Endothelial cell (in vitro differentiated cells): ENCODE measurements around the gene NOS3. TPM values are rescaled to one million over a fixed set of nuclear protein-coding genes. Genes with fewer than 3 reads are reported as not detected.

Experiments
- DNase-seq: peaks from one replicate; pipeline ENCODE4 v3.0.0; 2021; ENCODE audit warnings: low spot score
- H3K27ac Mint-ChIP-seq: one replicate; pipeline ENCODE4 v1.8.0; 2021; ENCODE audit warnings: mixed read lengths, inconsistent platforms; ENCODE audit not compliant: unreplicated experiment
- H3K27me3 Mint-ChIP-seq: one replicate; pipeline ENCODE4 v1.8.0; 2021; ENCODE audit warnings: mild to moderate bottlenecking, moderate library complexity, mixed read lengths, inconsistent platforms; ENCODE audit not compliant: unreplicated experiment
- H3K36me3 Mint-ChIP-seq: one replicate; pipeline ENCODE4 v1.8.0; 2021; ENCODE audit warnings: mild to moderate bottlenecking, low read depth, mixed read lengths, inconsistent platforms; ENCODE audit not compliant: unreplicated experiment
- H3K4me1 Mint-ChIP-seq: one replicate; pipeline ENCODE4 v1.8.0; 2021; ENCODE audit warnings: mild to moderate bottlenecking, mixed read lengths, inconsistent platforms; ENCODE audit not compliant: unreplicated experiment
- H3K4me3 Mint-ChIP-seq: one replicate; pipeline ENCODE4 v1.8.0; 2021; ENCODE audit warnings: mild to moderate bottlenecking, mixed read lengths, inconsistent platforms; ENCODE audit not compliant: unreplicated experiment
- H3K9me3 Mint-ChIP-seq: one replicate; pipeline ENCODE4 v1.8.0; 2021; ENCODE audit warnings: mixed read lengths, inconsistent platforms; ENCODE audit not compliant: unreplicated experiment
- total RNA-seq: library from RNA; stranded (reverse); fragmentation: NEBNext Ultra II Directional; extraction: Animal tissue kit (Norgen Biotek cat#: 25700); gene quantifications from one replicate; pipeline ENCODE4 v1.2.1, GENCODE V29; 2021; ENCODE audit not compliant: unreplicated experiment
- TF ChIP-seq, protein P1 (sequence below): fragments of 200-600 bp; sonication (generic); IDR thresholded peaks from one replicate; pipeline ENCODE4 v1.5.0; 2021; ENCODE audit warnings: antibody characterized with exemption; ENCODE audit not compliant: unreplicated experiment

Gene NOS3
- total RNA-seq, 1 donor from 2014 or later, result 102 TPM

DNA sequence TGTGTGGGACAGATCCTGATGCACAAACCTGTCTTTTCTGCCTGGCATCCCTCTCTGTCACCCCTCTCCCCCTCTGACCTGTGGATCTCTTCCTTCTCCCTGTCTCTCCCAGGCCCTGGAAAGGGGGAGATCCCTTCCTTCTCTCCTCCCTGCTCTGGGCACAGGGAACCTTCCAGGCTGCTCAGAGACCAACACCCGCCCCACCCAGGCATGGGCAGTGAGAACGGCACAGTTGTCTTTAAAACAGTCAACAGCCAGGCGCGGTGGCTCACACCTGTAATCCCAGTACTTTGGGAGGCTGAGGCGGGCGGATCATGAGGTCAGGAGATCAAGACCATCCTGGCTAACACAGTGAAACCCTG lies 47.4 kb upstream of the NOS3 start:
- peaks cover 9% of the 10 kb centered on the region for H3K27me3 Mint-ChIP-seq
- no peaks in the 10 kb centered on the region for H3K9me3 Mint-ChIP-seq
- TF ChIP-seq, protein P1, sequence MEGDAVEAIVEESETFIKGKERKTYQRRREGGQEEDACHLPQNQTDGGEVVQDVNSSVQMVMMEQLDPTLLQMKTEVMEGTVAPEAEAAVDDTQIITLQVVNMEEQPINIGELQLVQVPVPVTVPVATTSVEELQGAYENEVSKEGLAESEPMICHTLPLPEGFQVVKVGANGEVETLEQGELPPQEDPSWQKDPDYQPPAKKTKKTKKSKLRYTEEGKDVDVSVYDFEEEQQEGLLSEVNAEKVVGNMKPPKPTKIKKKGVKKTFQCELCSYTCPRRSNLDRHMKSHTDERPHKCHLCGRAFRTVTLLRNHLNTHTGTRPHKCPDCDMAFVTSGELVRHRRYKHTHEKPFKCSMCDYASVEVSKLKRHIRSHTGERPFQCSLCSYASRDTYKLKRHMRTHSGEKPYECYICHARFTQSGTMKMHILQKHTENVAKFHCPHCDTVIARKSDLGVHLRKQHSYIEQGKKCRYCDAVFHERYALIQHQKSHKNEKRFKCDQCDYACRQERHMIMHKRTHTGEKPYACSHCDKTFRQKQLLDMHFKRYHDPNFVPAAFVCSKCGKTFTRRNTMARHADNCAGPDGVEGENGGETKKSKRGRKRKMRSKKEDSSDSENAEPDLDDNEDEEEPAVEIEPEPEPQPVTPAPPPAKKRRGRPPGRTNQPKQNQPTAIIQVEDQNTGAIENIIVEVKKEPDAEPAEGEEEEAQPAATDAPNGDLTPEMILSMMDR, result no peak
- no peak for DNase-seq
- no peaks in the 10 kb centered on the region for H3K36me3 Mint-ChIP-seq
- H3K4me1 Mint-ChIP-seq, result no peaks in the 10 kb centered on the region
- no peak overlapping the region for H3K4me3 Mint-ChIP-seq
- no peak overlapping the region for H3K27ac Mint-ChIP-seq

DNA sequence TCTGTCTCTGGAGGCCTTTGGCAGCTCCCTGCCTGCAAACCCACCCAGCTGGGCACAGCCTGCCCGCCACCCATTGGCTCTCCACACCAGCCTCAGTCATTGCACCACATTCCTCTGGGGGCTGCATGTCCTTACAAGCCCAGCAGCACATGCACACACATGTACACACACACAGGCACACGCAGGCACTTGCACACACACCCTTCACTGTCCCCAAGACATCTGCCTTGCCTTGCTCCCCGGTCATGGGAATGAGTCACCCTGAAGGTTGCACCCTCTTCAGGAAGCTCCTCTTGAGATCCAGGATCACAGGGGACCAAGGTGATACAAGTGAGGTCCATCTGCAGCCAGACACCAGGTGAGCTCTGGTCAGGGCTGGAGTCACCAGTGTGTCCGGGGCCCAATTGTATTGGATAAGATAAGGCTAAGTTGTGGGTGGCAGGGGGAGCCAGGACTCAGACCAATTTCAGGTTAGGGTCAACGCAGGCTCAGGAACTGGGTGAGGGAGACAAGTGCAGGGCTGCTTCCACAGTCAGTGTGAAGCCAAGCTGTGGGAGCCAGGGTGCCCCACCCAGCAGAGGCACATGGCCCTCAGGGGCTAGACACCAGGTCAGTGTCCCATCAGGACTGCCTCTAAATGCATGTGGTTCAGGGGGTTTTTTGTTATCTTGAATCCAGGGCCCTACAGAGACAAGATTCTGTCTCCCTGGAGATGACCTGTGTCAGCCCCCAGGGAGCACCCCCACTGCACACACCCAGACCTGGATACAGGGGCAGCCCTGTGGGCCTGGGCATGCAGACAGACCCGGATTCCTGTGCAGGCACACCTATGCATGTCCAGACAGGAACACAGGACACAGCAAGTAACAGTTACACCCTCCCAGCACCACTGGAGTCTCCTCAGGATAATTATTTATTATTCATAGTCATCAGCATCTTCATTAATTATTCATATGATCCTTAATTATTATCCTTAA lies 46.5 kb upstream of the NOS3 start:
- H3K9me3 Mint-ChIP-seq, result no peaks in the 10 kb centered on the region
- TF ChIP-seq, protein P1, result no peak
- H3K27ac Mint-ChIP-seq, result no peak overlapping the region
- H3K36me3 Mint-ChIP-seq, result no peaks in the 10 kb centered on the region
- no peak for DNase-seq
- H3K4me1 Mint-ChIP-seq, result peaks cover 4% of the 10 kb centered on the region
- H3K27me3 Mint-ChIP-seq, result peaks cover 12% of the 10 kb centered on the region
- H3K4me3 Mint-ChIP-seq, result peak overlapping the region; percentile 18

DNA sequence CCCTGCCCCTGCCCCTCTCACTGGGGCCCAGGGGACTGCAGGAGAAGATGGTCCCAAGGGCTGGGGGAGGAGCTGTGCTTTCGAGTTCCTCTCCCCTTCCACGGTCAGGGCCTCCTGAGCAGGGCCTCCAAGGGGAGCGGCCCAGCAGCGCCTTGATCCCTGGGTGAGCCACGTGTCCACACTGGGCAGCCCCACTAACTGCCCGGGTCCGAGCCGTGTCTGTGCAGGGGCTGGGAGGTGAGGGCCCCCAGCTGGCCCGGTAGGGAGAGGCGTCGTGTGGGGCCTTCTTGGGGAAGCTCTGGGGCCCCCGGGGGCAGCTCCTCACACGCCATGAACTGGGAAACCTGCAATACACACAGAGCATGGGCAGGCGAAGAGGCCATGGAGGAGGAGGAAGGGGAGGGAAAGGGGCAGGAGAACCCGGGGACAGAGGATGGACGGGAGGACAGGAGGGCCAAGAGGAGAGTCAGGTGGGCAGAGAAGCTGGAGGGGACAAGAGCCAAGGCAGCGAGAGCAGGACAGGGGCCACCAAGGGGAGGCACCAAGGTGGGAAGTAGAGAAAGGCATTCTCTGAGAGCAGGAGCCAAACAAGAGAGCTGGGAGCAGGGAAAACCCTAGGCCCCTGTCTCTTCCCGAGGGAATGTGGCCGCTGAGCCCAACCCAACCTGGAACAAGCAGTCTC lies 45.5 kb upstream of the NOS3 start:
- Mint-ChIP-seq H3K27ac (no peak overlapping the region), H3K36me3 (no peaks in the 10 kb centered on the region), H3K9me3 (no peaks in the 10 kb centered on the region), H3K4me3 (no peak overlapping the region), H3K4me1 (peaks cover 7% of the 10 kb centered on the region), H3K27me3 (peaks cover 13% of the 10 kb centered on the region)
- no peak for DNase-seq
- TF ChIP-seq, protein P1, result no peak

DNA sequence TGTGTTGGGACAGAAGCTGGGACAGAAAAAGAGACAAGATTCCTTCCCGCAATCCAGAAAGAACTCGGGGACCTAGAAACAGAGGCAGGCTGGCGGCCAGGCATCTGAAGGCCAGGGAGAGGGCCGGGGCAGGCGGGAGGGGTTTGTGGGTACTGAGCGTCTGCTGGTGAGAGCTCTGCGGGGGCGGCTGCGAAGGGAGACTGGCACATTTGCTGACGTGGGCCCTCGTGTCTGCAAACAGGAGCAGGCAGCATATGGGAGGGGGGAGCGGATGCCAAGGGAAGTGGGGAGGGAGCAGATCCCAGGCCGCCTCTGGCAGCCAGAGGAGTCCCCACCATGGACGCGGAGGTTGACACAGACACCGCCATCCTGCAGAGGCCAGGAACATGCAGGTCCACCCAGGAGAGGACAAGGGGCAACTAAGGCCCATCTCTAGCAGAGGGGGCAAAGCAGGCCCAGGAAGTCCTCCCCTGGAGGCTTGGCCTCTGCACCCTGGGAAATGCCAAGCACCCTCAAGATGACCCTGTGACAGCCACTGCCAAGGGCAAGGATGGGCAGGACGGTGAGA lies 44.9 kb upstream of the NOS3 start:
- no peaks in the 10 kb centered on the region for H3K9me3 Mint-ChIP-seq
- H3K27ac Mint-ChIP-seq, result no peak overlapping the region
- no peaks in the 10 kb centered on the region for H3K36me3 Mint-ChIP-seq
- H3K4me3 Mint-ChIP-seq, result no peak overlapping the region
- TF ChIP-seq, protein P1, result no peak
- H3K27me3 Mint-ChIP-seq, result peaks cover 13% of the 10 kb centered on the region
- peaks cover 7% of the 10 kb centered on the region for H3K4me1 Mint-ChIP-seq
- DNase-seq, result no peak
